Tibial nerve (tissue), 3 donors: ENCODE results near the gene LRRC59.

Source experiments
- POLR2A ChIP-seq, 2 donors: fragments of 450-650 bp; IDR thresholded peaks; one replicate each; pipeline ENCODE4 v1.6.1; 2017; ENCODE audit warnings: antibody characterized with exemption in 2 of 2, mild to moderate bottlenecking in 2 of 2, moderate library complexity in 2 of 2
- TF ChIP-seq, protein P1 (sequence below), 5 experiments: fragments of 200-600 bp in 3 of 5; fragments of 450-650 bp in 2 of 5; sonication (generic) in 3 of 5; IDR thresholded peaks; one replicate each; pipeline ENCODE4 v1.5.1; 2016 to 2019; ENCODE audit warnings: antibody characterized with exemption in 5 of 5, mild to moderate bottlenecking in 3 of 5, moderate library complexity in 2 of 5

- TF ChIP-seq, protein P1, sequence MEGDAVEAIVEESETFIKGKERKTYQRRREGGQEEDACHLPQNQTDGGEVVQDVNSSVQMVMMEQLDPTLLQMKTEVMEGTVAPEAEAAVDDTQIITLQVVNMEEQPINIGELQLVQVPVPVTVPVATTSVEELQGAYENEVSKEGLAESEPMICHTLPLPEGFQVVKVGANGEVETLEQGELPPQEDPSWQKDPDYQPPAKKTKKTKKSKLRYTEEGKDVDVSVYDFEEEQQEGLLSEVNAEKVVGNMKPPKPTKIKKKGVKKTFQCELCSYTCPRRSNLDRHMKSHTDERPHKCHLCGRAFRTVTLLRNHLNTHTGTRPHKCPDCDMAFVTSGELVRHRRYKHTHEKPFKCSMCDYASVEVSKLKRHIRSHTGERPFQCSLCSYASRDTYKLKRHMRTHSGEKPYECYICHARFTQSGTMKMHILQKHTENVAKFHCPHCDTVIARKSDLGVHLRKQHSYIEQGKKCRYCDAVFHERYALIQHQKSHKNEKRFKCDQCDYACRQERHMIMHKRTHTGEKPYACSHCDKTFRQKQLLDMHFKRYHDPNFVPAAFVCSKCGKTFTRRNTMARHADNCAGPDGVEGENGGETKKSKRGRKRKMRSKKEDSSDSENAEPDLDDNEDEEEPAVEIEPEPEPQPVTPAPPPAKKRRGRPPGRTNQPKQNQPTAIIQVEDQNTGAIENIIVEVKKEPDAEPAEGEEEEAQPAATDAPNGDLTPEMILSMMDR (IDR thresholded peaks at IDR 0.05), result no peak
- TF ChIP-seq POLR2A (IDR thresholded peaks at IDR 0.05), result no peak
These were observed 31.6 kb upstream of the LRRC59 start for GRCh38 chr17:50428831-50429424.
